Stimulated activated CD8-positive, alpha-beta memory T cell treated with anti-CD3 and anti-CD28 coated beads, Interleukin-4, amount 100 ng/mL, for 1 hour (primary cell): Measurements from ENCODE around the gene DPP4.

Experiments used
- DNase-seq, 2 donors: peaks; one replicate each; pipeline ENCODE4 v3.0.0-alpha.2; 2020; ENCODE audit warnings: low read depth in 2 of 2, low spot score in 1 of 2

Gene DPP4

GRCh38 chr2:162073888-162074631, at the start of gene DPP4:
Gene DPP4 (minus strand): TSS chr2:162074215. CDS start chr2:162073981, 234 bp downstream.
- DNase-seq = peak in 1 of 2 donors; percentile 17

GRCh38 chr2:162118166-162119031, 44.4 kb upstream of the DPP4 start:
- DNase-seq = no peak

- no peak for DNase-seq
These were observed 42.3 kb upstream of the DPP4 start for GRCh38 chr2:162116352-162116751.

DNA sequence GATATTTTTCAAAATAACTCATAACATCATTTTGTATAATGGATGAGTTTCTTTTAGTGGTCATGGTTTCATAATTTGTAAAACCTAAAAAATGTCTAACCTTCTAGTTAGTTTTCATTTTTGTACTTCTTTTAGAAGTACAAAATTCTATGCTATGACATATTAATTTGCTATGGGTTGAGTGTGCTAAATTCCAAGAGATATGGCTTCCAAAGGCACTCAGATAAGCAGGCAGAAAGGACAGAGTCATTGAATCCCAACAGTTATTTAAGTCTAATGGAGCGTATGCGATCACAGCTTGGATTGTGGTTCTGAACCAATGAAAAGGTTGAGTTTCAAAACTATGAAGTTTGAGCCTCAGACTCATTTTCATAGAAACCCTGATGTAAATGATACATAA, 41.1 kb upstream of the DPP4 start:
- DNase-seq = no peak

- DNase-seq = no peak
These were observed 40.3 kb upstream of the DPP4 start for GRCh38 chr2:162114271-162114670.

- no peak for DNase-seq
These were observed 39.8 kb upstream of the DPP4 start for GRCh38 chr2:162113776-162114168.

- no peak for DNase-seq
These were observed 39.2 kb upstream of the DPP4 start for GRCh38 chr2:162113088-162113775.

- no peak for DNase-seq
These were observed 38.2 kb upstream of the DPP4 start for GRCh38 chr2:162111958-162112850.

DNA sequence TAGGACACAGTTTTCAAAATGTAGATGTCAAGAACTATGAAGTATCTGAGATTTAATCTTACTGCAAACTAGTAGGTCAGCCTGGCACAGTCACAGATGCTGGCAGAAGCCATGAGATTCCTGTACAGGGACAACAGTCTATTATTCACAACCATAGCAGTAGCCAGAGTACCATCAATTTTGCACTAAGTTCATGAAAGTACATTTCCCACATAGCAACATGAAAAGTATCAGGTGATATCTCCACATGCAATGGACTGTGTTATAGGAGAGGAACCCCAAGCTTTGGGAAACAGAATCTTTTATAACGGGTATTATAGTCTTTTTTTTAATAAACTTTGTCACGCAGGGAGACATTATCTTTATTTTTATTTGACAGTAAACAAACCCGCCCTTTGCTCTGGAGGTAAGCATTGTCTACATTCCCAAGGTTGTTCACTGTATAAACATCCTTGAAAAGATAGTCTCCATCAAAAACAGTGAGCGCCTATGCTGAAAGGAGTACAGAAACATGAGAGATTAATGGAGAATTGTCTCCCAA, 33.4 kb upstream of the DPP4 start:
- no peak for DNase-seq

DNA sequence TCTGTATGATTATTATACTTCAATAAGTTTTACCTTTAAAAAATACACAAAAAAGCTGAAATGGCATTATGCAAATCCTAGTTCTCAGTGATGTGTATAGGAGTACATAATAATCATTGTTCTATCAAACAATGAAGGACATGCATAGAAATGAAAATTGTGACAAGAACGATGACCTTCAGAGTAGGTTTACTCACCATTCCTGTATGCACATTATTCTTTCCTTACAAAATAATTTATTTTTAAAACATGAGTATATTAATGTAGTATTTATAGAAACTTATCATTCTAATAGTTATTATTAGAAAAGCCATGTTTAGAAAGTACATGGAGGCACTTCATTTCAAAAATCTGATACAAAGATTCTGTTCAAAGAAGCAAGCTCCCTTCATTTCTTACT, 32.7 kb upstream of the DPP4 start:
- no peak for DNase-seq

- DNase-seq = no peak
These were observed 32.1 kb upstream of the DPP4 start for GRCh38 chr2:162106146-162106551.

DNA sequence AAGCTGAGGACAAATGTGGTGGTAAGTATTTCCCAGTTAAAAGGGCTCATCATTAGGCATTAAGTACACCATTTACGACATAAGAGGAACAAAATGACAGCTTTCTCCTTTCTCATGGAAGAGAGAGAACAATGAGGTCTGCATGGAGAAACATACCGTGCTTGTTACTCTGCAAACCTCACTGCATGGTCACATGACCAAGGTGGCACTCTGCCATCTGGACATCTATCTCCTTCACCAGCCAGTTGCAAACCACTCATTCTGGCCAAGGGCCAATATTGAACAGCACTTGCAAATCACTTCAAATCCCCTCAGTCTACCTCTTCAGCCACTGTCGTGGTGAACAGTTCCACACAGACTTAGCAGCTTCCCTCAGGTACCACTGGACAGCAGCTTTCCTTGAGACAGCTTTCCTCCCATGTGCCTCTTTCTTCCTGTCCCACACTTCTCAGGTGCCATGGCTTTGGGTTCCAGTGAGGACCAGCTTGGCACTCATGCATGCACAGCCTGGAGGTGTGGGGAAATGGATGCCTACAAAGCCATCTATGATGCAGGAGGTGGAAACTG, 29.5 kb upstream of the DPP4 start:
- DNase-seq = no peak

GRCh38 chr2:162100579-162100978, 26.6 kb upstream of the DPP4 start:
- DNase-seq = no peak

- DNase-seq = no peak
These were observed 25.8 kb upstream of the DPP4 start for GRCh38 chr2:162099836-162100235.

DNA sequence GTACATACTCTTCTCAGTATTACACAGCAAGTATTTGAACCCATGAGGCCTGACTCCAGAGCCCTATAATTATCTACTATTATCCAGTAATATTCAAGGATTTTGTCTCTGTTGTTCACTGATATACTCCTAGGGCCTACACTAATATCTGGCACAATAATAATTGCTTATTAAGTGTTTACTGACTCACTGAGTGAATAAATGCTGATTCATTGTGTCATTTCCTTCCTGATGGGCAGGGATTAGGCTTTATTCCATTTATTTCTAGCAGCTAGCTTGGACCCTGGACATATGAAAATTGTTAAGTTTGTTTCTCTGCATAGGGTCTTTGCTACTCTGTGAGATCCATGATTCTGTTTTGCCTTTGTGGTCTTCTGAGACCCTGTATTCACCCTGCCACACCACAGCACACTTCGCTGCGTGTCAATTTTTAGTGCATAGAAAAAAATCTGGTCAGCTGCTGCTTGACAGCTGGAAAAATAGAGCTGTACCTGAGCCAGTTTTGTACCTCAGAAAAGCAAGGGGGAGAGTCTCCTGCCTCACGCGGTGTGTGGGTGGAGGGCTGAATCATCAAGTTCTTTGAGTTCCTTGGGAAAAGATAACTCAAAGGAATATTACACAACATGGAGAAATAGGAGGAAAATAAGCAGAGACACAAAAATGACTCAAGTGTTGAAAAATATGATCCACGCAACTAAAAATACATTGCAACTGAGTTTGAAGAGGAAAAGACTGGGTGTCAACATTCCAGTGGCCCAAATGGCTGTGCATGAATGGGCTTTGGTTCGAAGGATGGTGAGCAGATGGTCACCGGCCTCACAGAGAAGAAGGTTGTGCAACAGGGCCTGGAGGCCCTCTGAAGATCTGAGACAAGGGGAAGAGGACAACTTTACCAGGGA, 18.9 kb upstream of the DPP4 start:
- DNase-seq = no peak

DNA sequence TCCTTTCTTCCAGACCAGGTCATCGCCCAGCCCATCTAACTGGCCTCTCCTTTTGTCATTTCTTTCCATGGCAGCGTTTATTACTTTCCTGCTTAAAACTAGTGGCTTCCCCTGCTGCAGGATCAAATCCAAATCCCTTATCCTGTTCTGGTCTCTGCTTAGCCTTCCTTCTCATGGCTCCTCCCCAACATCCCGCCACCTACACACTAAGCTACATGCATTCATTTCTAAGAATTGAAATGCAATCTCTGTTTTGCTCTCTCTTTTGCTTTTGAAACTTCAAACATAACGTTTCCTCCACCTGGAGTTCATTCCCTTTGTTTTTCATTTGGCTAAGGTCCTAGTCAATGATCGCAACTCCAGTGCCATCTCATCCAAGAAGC, 18.0 kb upstream of the DPP4 start:
- DNase-seq = no peak

DNA sequence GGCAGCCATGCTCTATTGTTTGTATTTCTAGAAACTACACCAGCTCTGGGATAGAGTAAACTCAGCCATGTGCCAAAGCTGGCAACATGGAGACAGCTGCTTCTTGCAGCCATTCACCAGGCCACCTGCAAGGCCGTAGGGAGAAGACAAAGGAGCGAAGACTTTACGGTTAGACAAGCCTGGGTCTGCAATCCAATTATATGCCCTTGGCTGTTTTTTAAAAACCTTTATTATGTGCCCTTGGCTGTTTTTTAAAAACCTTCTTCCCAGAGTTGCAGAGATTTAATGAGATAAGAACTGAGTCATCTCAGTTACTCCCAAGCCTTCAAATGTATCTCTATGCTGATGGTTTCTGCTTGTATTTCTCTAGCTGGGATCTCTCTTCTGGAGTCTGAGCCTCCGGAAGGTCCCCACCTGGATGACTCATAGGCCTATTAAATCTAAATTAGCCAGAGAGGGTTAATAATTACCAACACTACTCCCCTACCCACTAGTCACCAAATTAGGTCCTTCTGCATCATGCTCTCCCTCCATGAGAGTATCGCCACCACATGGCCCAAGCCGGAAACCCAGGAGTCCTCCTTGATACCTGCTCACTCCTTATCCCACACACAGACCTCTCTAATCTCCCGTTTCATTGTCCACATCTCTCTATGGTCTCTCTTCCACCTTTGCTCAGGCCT, 17.5 kb upstream of the DPP4 start:
- no peak for DNase-seq

GRCh38 chr2:162090109-162090508, 16.1 kb upstream of the DPP4 start:
- DNase-seq = no peak

GRCh38 chr2:162086904-162087303, 12.9 kb upstream of the DPP4 start:
- DNase-seq = no peak
